Left renal cortex interstitium (tissue), 4 donors: ENCODE data around the gene ST6GALNAC2. TPM values are rescaled to one million over a fixed set of nuclear protein-coding genes. Genes with fewer than 3 reads are reported as not detected.
"Not testable (repeated sequence)": the region's sequence is repeated elsewhere in the genome, so short reads cannot be mapped to it uniquely, and the experiment has no call there.

ENCODE experiments used
- DNase-seq, 4 donors: peaks; one replicate each; pipeline ENCODE4 v3.0.0-alpha.2; 2013; ENCODE audit warnings: low read depth in 4 of 4, low spot score in 2 of 4, missing footprints in 1 of 4
- polyA plus RNA-seq, 4 donors: library from polyadenylated mRNA; unstranded; fragments of 120-200 nt; gene quantifications; one replicate each; pipeline ENCODE4 v1.2.1, GENCODE V29; 2013; ENCODE audit not compliant: insufficient read length in 4 of 4

Gene ST6GALNAC2
- polyA plus RNA-seq: 10 to 100 TPM in 2 of 4 donors, 1 to 10 TPM in 2; 9.3 to 13.8 (median 9.8) TPM

DNA sequence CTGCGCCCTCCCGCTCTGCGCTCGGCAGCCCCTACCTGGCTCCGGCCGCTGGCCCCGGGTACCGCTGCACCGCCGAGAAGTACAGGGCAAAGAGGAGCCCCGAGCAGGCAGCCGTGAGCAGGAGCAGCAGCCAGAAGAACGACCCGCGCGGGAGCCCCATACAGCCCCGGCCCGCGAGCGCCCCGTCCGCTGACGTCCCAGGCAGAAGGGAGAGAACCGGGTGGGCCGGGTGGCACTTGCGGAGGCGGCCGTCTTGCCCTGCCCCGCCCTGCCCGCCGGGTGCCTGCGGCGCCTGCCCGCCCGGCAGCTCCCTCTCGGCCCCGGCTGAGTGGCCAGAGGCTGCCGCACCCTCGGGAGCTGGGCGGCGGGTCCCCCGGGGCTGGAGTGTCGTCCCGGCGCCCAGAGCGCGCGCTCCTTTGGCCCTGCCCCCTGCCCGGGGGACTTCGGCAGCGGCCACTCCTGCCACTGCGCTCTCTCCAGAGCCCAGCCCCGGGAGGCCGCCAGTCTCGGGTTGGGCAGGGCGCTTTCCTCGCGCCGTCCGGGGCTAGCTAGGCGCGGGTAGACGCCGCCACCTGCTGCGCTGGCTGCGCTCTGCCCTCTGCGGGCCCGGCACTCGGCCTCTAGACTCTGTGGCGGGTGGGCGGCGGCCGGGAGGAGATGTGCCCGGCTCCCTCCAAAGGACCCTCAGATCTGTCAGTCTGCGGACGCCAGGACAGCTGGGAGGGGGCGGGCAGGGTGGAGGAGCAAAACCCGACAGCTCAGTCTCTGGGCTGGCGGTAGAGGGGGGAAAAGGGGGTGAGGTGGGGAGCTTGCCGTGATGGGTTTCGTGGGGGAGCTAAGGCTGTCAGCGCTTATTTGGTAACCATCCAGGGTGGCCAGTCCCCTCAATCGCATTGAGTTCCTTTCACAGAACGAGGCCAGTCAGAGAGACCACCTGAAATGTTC, at the start of gene ST6GALNAC2:
ST6GALNAC2 (minus strand) TSS at position 212 of the 945 bp plus-strand sequence; CDS start at position 160, 52 bp downstream.
- DNase-seq: no peak

DNA sequence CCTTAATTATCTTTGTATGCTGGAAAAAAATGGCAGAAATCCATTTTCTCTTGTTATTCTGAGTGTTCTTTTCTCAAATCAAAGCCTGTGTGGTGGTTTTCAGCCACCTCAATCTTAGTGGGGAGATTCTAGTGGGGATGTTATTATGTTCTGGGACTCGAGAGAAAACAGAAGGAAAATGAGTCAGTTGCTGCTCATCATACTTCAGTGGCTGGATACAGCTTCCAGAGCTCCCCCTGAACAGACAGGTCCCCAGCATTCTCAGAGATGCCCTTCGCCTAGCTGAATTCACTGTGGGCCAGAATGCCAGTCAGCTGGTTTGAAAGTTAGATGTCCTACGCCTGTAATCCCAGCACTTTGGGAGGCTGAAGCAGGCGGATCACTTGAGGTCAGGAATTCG, 49.4 kb upstream of the ST6GALNAC2 start:
- no peak for DNase-seq

DNA sequence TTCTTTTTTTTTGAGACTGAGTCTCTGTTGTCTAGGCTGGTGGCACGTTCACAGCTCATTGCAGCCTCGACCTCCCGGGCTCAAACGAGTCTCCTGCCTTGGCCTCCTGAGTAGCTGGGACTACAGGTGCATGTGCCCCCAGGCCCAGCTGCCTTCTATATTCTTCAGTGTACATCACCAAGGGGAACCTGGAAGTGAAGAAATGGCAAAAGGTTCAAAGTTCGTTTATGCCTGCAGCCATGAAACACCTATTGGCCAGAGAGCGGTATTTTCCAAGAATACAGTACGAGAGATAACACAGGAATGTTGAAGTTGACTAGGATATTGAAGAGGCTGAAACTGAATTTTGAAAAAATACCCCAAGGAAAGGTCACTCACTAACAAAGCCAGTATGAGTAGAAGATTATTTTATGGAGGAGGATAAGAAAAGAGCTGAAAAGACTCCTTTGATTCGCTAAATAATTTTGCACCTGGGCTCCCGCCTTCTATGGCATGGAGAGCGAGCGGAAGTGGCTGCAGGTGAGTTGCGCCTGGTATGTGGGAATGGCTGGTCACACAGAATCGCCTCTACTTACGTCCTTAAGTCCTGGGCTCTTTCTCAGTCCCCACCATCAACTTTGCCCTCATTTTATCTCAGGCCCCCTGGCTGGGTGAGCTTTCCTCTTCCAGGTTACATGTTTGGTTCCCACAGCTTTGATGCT, 48.1 kb upstream of the ST6GALNAC2 start:
- no peak for DNase-seq

DNA sequence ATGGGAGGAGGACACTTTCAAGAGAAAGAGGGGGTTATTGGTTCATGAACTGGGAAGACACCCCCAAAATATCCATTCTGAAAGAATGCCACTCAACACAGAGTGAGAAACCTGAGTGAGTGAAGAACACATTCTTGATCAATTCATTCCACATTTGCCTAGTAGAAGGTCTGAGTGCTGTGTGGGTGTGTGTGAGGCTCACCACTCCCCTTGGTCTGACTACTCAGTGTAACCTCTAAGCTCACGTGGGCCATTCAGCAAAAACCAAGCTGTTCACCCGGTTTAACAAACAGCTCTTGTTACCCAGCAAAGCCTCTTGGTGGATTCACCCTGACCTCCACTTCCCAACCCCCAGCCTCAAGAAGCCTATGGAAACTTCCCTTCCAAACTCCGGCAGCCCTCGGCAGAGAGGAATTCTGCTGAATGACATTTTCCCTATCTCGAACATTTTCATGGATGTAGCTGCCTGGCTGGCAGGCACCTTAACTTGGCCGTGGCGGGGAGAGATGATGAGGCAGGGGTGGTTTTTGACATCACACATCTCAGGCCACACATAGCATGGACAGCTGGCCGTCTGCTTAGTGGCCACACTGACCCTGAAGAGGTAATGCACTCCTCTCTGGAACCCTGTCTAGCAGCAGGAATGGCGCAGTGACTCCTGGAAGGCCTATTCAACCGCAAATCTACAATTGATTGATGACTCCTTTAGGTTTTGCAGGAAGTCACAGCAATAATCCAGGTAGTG, 46.3 kb upstream of the ST6GALNAC2 start:
- no peak for DNase-seq

DNA sequence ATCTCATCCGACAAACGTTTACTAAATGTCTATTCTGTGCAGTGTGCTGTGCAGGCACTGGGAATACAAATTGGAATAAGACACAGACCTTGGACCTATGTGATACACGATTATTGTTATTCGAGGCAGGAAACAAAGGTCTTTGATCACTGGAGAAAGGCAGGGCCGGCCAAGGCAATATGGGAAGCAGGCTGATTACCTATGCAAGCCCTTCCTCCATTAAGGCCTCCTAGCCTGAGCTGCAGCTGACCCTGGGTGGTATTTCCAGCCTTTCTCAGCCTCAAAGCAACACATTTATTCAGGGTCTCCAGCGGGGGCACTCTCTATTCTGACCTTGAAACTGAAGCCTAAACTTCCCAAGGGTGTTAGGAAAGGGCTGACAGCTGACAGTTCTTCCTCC, 44.5 kb upstream of the ST6GALNAC2 start:
- no peak for DNase-seq

DNA sequence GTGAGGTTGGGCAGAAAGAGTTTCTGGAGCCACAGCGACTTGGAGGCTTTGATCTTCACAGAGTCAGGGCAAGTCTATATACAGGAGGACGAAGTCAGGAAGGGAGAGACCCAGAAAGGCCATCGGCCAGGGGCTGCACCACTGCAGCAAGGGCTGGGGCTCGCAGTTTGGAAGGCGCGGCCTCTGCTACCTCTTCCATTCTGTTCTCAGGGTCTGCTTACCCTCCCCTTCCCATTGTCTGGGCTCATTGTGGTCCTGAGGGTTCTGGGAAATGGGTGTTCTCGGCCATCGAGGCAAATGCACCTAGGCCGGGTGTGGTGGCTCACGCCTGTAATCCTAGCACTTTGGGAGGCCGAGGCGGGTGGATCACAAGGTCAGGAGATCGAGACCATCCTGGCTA, 41.9 kb upstream of the ST6GALNAC2 start:
- no peak for DNase-seq

DNA sequence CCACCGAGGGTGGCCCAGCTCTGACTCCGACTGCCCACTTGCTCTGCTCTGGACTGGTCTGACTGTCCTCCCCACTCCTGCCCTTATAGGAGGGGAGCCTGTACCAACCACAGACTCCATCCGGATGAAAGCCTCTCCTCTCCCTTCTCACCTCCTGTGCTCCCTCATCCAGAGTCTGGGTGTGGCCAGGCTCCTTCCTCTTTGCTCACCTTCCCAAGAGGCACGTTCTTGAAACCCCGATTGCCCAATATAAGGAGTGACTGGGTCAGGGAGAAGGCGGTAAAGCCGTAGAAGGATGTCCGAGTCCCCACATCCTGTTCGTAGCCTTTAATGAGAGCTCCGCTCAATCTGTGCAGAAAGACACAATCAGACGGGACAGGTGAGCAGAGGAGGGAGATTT, 40.8 kb upstream of the ST6GALNAC2 start:
- no peak for DNase-seq

DNA sequence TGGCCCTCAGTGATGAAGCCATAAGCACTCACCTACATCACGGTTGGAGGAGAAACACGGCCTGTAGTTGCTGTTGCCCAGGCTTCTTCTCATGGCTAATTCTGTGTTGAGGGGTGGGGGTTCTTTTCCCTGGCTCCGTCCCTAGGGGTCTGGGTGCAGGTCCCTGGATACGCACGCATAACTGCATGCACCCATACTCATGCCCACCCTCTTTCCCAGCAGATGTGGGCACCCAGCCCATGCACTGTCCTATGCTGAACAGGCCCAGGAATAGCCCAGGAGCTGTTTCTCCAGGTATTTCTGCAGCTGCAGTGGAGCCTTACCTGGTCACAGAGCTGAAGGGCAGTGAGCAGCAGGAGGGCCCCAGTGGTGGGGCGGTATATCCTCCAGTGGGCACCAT, 39.8 kb upstream of the ST6GALNAC2 start:
- DNase-seq: no peak

DNA sequence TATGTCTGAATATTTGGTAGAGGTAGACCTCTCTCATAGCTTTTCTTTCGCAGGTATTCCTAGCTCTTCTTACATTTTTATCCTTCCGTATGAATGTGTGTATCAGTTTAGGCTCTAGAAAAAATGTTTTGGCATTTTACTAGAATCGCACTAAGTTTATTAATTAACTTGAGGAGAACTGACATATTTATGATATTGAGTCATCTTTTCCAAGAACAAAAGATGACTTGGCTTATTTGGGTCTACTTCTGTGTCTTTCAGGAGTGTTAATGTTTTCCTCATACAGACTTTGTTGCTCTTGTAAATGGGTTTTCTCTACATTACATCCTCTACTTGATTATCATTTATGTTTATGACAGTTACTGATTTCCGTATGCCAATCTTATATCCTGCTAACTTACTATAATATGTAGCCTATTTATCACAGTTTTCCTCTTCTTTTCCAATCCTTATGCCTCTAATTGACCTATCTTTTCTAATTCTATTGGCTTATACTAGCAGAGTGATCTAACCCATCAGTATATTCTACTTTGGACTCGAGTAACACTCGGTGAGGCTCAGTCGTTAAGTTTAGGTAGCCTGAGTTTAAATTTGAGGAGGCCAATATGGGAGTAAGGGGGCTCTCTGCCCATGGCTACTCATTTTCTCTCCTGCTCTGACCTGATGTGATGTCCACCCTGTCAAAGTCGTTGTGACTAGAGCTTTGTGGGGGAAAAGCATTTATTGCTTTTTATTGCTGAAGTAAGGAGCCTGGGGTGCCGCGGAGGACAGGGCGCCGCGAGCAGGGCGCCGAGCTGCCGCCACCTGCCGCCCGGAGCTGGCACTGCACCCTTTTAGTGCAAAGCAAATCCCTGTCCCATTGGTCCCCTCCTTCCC, 37.8 kb upstream of the ST6GALNAC2 start:
- DNase-seq: no peak

DNA sequence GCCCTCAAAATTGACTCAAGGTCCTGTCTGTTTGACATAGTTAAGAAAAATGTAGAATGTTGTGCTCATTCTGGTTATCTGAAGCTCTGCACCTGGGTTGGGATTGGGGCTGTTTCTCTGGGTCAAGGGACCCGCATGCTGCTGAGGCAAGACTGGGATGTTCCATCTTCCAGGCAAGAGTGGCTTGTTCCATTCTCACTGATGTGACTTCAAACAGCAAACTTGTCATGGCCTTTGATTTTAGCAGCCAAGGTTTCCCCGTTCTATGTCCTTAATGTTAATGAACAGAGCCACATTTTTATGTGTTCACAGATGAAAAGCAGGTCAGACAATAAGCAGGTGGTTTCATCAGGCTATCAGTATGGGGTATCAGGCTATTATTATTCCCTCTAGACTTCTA, 32.2 kb upstream of the ST6GALNAC2 start:
- no peak for DNase-seq

DNA sequence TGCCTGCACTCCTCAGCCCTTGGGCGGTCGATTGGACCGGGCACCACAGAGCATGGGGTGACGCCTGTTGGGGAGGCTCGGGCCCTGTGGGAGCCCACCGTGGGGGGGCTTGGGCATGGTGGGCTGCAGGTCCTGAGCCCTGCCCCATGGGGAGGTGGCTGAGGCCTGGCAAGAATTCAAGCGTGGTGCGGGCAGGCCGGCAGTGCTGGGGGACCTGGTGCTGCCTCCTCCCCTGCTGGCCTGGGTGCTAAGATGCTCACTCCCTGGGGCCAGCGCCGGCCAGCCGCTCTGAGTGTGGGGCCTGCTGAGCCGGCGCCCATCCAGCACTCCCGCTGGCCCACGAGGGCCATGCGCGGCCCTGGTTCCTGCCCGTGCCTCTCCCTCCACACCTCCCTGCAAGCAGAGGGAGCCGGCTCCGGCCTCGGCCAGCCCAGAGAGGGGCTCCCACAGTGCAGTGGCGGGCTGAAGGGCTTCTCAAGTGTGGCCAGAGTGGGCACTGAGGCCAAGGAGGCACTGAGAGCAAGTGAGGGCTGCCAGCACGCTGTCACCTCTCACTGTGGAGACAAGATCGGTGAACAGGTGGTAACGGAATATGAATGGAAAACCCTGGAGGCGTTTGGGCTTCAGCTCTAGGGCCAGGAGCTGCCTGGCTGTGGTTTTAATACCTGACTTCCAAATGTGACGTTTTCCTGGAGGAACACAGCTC, 29.4 kb upstream of the ST6GALNAC2 start:
- no peak for DNase-seq

DNA sequence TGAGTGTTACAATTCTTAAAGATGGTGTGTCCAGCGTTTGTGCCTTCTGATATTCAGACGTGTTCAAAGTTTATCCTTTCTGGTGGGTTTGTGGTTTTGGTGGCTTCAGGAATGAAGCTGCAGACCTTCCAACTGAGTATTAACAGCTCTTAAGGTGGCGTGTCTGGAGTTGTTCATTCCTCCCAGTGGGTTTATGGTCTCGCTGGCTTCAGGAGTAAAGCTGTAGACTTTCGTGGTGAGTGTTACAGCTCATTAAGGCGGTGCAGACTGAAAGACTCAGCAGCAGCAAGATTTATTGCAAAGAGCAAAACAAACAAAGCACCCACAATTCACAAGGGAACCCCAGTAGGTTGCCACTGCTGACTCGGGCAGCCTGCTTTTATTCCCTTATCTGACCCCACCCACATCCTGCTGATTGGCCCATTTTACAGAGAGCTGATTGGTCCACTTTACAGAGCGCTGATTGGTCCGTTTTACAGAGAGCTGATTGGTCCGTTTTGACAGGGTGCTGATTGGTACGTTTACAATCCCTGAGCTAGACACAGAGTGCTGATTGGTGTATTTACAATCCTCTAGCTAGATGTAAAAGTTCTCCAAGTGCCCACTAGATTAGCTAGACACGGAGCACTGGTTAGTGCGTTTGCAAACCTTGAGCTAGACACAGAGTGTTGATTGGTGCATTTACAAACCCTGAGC, 28.6 kb upstream of the ST6GALNAC2 start:
- not testable (repeated sequence) for DNase-seq

DNA sequence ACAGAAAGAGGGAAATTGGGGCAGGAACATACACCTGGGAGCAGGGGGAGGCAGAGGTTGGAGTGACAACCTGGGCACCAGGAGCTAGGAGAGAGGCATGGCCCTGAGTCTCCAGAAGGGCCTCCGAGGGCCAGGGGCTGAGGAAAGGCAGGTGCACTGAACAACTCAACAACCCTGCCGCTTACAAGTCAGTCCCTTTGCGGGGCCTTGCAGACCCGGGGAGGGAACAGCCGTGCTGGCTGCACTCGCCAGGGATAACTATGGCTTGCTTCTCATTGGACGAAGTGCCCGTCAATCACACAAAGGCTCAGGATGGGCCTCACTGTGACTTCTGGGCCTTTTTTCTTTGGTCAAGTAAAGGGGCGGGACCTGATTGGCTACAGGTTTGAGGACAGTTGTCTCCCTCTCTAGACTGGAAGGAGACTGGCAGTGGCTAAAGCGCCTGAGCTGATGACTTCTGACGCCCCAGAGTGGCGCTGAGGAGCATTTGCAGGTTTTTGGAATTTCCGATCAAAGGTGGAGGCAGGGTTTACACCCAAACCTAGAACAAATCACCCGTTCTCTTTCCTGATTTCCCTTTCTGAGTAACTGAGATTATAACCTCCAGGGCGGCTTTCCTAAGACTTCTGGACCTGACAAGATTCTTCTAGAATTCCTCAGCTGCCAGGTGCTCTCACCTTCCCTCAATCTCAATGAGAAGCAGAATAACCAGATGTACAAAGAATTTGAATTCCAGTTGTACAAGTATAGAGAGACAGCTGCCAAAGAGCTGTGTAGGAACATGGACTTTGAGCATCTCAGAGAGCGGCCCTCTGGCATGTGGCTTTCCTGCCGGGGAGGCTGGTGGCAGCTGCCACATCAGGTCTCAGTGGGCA, 27.6 kb upstream of the ST6GALNAC2 start:
- no peak for DNase-seq

DNA sequence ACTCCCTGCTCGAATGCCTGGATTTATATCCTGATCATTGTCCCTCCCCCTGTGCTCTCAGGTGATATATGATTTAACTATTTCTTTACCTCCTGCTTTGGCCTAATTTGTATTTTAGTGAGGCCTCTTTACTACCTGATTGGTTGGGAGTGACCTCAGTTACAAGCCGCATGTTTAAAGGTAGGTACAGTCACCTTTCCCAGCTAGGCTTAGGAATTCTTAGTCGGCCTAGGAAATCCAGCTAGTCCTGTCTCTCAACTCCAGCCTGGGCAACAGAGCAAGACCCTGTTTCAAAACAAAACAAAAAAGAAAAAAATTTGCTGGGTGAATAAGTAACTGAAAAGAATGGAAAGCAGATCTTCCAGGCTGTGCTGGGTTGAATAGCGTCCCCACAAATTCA, 26.8 kb upstream of the ST6GALNAC2 start:
- DNase-seq: no peak

DNA sequence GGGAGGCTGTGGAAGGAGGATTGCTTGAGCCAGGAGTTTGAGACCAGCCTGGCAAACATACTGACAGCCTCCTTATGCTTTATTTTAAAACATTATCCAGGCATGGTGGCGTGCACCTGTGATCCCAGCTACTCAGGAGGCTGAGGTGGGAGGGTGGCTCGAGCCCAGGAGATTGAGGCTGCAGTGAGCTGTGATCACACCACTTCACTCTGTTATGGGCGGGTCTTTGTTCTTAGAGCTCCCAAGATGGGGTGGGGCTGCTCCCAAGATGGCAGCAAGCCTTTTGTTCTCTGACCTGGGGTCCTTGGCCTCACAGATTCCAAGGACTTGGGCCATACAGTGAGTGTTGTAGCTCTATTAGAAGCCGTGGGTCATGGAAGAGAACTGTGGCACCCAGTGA, 26.1 kb upstream of the ST6GALNAC2 start:
- no peak for DNase-seq

DNA sequence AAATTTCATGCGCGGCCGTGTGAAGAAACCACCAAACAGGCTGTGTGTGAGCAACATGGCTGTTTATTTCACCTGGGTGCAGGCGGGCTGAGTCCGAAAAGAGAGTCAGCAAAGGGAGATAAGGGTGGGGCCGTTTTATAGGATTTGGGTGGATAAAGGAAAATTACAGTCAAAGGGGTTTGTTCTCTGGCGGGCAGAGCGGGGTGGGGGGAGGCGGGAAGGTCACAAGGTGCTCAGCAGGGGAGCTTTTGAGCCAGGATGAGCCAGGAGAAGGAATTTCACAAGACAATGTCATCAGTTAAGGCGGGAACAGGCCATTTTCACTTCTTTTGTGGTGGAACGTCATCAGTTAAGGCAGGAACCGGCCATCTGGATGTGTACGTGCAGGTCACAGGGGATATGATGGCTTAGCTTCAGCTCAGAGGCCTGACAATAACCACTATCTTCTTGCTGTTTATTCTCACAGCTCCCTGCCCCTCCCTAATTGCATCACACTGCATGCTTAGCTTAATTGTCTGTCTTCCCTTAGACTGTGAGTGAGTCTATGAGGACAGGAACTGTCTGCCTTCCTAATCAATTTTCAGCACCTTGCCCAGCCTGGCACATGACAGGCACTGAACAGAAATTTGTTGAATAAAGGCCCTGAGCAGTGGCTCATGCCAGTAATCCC, 25.6 kb upstream of the ST6GALNAC2 start:
- DNase-seq: not testable (repeated sequence)

DNA sequence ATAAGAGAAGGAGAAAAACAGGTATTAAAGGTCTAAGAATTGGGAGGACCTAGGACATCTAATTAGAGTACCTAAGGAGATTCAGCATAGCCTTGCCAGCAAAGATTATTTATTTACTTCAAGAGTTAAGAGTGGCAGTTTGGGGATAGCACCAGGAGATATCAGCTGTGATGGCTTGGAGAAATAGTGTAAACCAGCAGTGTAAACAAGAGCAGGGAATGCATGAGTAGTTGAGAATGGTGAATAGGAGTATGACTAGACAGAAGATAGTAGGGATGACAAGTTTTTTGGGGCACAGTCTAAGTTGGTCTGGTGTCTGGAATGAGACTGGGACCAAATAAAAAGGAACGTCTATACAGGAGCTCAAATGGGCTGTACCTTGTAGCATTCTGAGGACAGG, 21.0 kb upstream of the ST6GALNAC2 start:
- DNase-seq: not testable (repeated sequence)
